Epithelial cell of proximal tubule (primary cell): ENCODE measurements around the gene RUFY4. TPM values are rescaled to one million over a fixed set of nuclear protein-coding genes. Genes with fewer than 3 reads are reported as not detected.

ENCODE experiments used
- DNase-seq: peaks from one replicate; pipeline ENCODE4 v3.0.0-alpha.2; 2011; ENCODE audit warnings: low read depth
- H3K4me3 ChIP-seq: 2 replicates; pipeline ENCODE4 v1.5.1; 2011; ENCODE audit warnings: low read depth, mild to moderate bottlenecking, low read length
- total RNA-seq: library from RNA; depleted of rRNA; stranded (reverse); fragments of >200 nt; gene quantifications from 2 replicates; pipeline ENCODE4 v1.2.3, GENCODE V29; 2015
- TF ChIP-seq, protein P1 (sequence below): conservative IDR thresholded peaks from 2 replicates; pipeline ENCODE4 v1.5.1; 2012; ENCODE audit warnings: low read depth, mild to moderate bottlenecking, low read length

The RUFY4 gene
- total RNA-seq, 1 donor from 2014 or later, result not detected

DNA sequence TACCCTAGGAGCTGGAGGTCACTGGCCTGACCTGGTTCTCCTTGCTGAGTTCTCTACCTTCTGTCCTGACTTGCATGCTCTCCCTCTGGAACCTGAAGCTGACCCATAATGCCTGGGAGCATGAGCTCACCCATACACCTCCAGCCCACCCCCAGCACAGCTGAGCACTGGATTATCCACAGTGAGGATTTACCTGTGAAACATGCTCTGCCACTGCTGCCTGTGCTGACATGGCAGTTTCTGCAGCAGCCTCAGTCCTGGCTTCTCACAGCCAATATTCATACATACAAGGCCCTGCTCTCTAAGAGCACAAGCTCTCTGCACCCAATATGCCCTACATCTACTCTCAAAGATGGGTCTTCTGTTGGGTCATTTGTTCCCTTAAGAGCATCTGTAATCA lies 61.8 kb downstream of the RUFY4 start:
- DNase-seq, result no peak
- TF ChIP-seq, protein P1, sequence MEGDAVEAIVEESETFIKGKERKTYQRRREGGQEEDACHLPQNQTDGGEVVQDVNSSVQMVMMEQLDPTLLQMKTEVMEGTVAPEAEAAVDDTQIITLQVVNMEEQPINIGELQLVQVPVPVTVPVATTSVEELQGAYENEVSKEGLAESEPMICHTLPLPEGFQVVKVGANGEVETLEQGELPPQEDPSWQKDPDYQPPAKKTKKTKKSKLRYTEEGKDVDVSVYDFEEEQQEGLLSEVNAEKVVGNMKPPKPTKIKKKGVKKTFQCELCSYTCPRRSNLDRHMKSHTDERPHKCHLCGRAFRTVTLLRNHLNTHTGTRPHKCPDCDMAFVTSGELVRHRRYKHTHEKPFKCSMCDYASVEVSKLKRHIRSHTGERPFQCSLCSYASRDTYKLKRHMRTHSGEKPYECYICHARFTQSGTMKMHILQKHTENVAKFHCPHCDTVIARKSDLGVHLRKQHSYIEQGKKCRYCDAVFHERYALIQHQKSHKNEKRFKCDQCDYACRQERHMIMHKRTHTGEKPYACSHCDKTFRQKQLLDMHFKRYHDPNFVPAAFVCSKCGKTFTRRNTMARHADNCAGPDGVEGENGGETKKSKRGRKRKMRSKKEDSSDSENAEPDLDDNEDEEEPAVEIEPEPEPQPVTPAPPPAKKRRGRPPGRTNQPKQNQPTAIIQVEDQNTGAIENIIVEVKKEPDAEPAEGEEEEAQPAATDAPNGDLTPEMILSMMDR, result no peak
- no peak overlapping the region for H3K4me3 ChIP-seq

DNA sequence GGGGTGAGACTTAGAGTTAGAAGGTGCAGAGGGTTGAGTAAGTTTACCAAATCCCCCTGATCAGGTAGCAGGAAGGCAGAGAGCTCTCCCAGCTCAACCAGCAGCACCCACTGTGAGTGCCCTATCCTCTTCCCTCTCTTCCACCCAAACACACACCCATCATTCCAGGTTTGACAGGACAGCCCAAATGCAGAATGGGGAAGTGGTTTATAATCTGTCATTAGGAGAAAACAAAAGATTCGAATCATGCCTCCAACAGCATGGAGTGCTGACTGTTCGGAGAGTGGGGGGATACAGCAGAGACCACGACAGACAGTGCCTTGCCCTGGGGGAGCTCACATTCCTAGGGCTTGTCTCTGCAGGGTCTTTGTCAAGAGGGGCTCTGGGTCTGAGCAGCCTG lies 68.5 kb downstream of the RUFY4 start:
- no peak for DNase-seq
- no peak overlapping the region for H3K4me3 ChIP-seq
- TF ChIP-seq, protein P1, result no peak

DNA sequence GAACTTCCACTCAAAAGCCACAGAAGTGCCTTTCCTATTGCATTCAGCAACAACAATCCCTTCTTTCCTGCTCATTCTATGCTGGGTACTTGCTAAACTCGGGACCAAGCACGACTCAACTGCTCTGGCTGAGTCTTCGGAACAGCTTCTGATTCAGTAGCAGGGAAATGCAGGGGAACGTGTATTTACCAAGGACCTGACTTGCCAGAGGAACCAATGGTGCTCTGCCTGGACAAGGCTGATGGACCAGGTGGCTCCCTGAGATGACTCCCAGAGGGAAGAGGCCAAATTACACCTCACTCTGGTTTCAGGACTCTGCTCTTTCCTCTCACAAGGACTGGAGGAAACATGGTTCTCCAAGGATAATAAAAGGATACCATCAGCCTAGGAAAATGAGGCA lies 69.0 kb downstream of the RUFY4 start:
- H3K4me3 ChIP-seq, result no peak overlapping the region
- TF ChIP-seq, protein P1, result no peak
- no peak for DNase-seq

Other genes starting within 250 kb of the RUFY4 start
- 4.3 and 25.1 TPM in 2 replicates for gene TNS1, start 66.3 kb upstream of the RUFY4 start, total RNA-seq
- gene CXCR2, start 56.8 kb downstream of the RUFY4 start, total RNA-seq, result not detected in 2 replicates
- gene CXCR1, start 97.7 kb downstream of the RUFY4 start, total RNA-seq, result not detected in 2 replicates
- 458 and 717 TPM in 2 replicates for gene ARPC2, start 147.9 kb downstream of the RUFY4 start, total RNA-seq
- gene GPBAR1, start 191.8 kb downstream of the RUFY4 start, total RNA-seq, result 1.0 and 2.3 TPM in 2 replicates
- 119 and 173 TPM in 2 replicates for gene AAMP, start 200.9 kb downstream of the RUFY4 start, total RNA-seq
- gene PNKD, start 201.3 kb downstream of the RUFY4 start, total RNA-seq, result 53.3 and 55.3 TPM in 2 replicates
- gene TMBIM1, start 223.2 kb downstream of the RUFY4 start, total RNA-seq, result 109 and 165 TPM in 2 replicates